ENCODE measurements around the gene GPR108.

DNA sequence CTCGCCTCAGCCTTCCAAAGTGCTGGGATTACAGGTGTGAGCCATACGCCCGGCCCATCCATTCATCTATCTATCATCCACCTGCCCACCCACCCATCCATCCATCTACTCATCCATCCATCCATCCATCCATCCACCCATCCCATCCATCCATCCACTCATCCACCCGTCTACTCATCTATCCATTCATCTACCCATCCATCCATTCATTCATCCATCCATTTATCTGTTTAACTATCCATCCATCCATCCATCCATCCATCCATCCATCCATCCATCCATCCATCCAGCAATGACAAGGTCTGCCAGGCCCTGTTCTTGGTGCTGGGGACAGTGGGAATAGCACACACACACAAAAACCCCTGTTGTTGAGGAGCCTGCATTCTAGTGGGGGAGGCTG lies 39.6 kb upstream of the GPR108 start:
- TF ChIP-seq, protein P1, sequence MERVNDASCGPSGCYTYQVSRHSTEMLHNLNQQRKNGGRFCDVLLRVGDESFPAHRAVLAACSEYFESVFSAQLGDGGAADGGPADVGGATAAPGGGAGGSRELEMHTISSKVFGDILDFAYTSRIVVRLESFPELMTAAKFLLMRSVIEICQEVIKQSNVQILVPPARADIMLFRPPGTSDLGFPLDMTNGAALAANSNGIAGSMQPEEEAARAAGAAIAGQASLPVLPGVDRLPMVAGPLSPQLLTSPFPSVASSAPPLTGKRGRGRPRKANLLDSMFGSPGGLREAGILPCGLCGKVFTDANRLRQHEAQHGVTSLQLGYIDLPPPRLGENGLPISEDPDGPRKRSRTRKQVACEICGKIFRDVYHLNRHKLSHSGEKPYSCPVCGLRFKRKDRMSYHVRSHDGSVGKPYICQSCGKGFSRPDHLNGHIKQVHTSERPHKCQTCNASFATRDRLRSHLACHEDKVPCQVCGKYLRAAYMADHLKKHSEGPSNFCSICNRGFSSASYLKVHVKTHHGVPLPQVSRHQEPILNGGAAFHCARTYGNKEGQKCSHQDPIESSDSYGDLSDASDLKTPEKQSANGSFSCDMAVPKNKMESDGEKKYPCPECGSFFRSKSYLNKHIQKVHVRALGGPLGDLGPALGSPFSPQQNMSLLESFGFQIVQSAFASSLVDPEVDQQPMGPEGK (CRISPR knock-in tag; IDR thresholded peaks at IDR 0.05; ENCODE audit: borderline replicate concordance) = no peak
- TF ChIP-seq OSR1 (CRISPR knock-in tag; IDR thresholded peaks at IDR 0.05) (no peak), ZNF565 (CRISPR knock-in tag; conservative IDR thresholded peaks at IDR 0.05; ENCODE audit: low read depth) (no peak), ESRRG (CRISPR knock-in tag; IDR thresholded peaks at IDR 0.05) (no peak), ZFP30 (CRISPR knock-in tag; IDR thresholded peaks at IDR 0.05) (no peak), SNAI2 (CRISPR knock-in tag; IDR thresholded peaks at IDR 0.05) (no peak), PPARA (CRISPR knock-in tag; IDR thresholded peaks at IDR 0.05; ENCODE audit: borderline replicate concordance) (no peak), ARNTL (CRISPR knock-in tag; IDR thresholded peaks at IDR 0.05; ENCODE audit: borderline replicate concordance, low read depth) (no peak), ZFP3 (CRISPR knock-in tag; IDR thresholded peaks at IDR 0.05) (no peak), RARB (CRISPR knock-in tag; IDR thresholded peaks at IDR 0.05) (no peak)
- TF ChIP-seq, protein P2, sequence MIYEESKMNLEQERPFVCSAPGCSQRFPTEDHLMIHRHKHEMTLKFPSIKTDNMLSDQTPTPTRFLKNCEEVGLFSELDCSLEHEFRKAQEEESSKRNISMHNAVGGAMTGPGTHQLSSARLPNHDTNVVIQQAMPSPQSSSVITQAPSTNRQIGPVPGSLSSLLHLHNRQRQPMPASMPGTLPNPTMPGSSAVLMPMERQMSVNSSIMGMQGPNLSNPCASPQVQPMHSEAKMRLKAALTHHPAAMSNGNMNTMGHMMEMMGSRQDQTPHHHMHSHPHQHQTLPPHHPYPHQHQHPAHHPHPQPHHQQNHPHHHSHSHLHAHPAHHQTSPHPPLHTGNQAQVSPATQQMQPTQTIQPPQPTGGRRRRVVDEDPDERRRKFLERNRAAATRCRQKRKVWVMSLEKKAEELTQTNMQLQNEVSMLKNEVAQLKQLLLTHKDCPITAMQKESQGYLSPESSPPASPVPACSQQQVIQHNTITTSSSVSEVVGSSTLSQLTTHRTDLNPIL (CRISPR knock-in tag; IDR thresholded peaks at IDR 0.05; ENCODE audit: low read depth) = no peak

Data from SK-N-SH treated with all-trans-retinoic acid at 6 μM for 48 hours (cell line).